ENCODE results near the gene RC3H2.

RC3H2 gene, protein sequence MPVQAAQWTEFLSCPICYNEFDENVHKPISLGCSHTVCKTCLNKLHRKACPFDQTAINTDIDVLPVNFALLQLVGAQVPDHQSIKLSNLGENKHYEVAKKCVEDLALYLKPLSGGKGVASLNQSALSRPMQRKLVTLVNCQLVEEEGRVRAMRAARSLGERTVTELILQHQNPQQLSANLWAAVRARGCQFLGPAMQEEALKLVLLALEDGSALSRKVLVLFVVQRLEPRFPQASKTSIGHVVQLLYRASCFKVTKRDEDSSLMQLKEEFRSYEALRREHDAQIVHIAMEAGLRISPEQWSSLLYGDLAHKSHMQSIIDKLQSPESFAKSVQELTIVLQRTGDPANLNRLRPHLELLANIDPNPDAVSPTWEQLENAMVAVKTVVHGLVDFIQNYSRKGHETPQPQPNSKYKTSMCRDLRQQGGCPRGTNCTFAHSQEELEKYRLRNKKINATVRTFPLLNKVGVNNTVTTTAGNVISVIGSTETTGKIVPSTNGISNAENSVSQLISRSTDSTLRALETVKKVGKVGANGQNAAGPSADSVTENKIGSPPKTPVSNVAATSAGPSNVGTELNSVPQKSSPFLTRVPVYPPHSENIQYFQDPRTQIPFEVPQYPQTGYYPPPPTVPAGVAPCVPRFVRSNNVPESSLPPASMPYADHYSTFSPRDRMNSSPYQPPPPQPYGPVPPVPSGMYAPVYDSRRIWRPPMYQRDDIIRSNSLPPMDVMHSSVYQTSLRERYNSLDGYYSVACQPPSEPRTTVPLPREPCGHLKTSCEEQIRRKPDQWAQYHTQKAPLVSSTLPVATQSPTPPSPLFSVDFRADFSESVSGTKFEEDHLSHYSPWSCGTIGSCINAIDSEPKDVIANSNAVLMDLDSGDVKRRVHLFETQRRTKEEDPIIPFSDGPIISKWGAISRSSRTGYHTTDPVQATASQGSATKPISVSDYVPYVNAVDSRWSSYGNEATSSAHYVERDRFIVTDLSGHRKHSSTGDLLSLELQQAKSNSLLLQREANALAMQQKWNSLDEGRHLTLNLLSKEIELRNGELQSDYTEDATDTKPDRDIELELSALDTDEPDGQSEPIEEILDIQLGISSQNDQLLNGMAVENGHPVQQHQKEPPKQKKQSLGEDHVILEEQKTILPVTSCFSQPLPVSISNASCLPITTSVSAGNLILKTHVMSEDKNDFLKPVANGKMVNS

DNA sequence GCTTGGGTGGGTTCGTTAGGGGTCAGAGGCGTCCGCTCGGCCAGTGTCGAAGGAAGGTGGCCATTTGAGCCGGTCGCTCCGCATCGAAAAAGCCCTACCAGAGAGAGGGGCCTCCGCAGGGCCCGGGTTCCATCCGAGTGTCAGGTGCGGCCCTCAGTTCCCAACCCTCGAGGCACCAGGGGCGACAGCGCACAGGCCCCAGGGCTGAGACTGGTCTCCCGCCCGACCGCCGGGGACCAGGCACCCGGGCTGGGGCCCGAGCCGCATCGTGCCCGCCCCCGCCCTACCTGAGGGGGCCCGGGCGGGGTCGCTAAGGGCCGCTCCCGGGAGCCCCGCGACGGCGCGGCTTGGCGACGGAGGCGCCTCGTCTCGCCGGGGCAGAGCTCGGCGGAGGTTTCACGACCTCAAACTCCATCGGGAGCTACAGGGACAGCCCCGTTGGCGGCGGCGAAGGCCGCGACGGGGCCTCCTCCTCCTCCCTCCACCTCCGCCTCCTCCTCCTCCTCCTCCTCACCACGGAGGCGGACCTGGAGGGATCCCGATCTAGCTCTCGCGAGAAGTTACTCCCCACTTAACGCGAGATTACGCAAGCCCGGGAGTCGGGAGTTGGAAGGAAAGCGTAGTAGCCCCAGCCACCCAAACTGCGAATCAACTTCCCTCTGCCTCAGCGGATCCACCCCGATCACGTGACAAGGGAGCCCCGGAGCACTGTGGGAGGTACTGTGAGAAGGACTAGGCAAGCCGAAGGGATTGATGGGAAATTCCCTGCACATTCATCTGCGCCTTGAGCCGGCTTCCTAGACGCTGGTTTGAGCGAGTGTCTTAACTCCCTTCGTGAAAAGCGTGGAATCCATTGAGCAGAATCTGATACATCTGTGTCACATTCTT is at the start of gene RC3H2:
Gene RC3H2, minus strand, starts transcription at position 537 of the 888 bp plus-strand sequence. CDS start 7,850 bp downstream, outside the sequence.
- peaks cover 9% of the 10 kb centered on the region; the same call in 1 of the 2 replicates for H3K4me1 ChIP-seq (ENCODE audit: insufficient read depth, low read length)
- H3K9ac ChIP-seq (ENCODE audit: low read depth, low read length): peak within 1 kb of the TSS; percentile 100
- H3K4me3 ChIP-seq (ENCODE audit: low read length): peak within 1 kb of the TSS; percentile 100
- H3K27me3 ChIP-seq (ENCODE audit: insufficient read depth, low read length): no peaks in the 10 kb centered on the region
- H3K27ac ChIP-seq (ENCODE audit: low read length): peak within 1 kb of the TSS; percentile 90
- H3K36me3 ChIP-seq (ENCODE audit: insufficient read depth, low read depth, low read length): peaks cover 8% of the 10 kb centered on the region; the same call in 1 of the 2 replicates
- no peaks in the 10 kb centered on the region for H3K9me3 ChIP-seq (ENCODE audit: insufficient read depth, low read depth, low read length)

DNA sequence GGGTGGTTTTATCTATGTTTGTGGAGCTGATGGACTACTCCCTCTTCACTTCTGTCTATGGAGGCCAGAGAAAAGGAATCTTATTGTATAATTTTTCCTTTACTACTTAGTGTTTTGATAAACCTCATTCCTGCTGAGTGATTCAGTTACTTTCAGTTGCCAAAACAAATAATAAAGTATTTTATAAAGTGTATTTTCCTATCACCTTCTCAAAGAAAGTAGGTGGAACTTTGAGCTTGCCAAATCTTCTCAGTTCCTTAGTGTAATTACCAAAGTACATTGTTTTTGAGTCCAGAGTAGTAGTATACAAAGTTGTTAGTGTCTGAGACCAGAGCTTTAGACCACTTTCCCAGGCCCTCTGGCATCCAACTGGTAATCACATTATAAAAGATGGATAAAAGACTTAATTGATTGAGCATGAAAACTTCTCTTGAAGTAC is 49.1 kb upstream of the RC3H2 start:
- Histone ChIP-seq H3K4me3 (ENCODE audit: low read length) (no peak overlapping the region), H3K27ac (ENCODE audit: low read length) (no peak overlapping the region), H3K9me3 (ENCODE audit: insufficient read depth, low read depth, low read length) (no peaks in the 10 kb centered on the region), H3K4me1 (ENCODE audit: insufficient read depth, low read length) (peaks cover 15% of the 10 kb centered on the region), H3K36me3 (ENCODE audit: insufficient read depth, low read depth, low read length) (peaks cover 10% of the 10 kb centered on the region), H3K9ac (ENCODE audit: low read depth, low read length) (no peak overlapping the region), H3K27me3 (ENCODE audit: insufficient read depth, low read length) (no peaks in the 10 kb centered on the region)

DNA sequence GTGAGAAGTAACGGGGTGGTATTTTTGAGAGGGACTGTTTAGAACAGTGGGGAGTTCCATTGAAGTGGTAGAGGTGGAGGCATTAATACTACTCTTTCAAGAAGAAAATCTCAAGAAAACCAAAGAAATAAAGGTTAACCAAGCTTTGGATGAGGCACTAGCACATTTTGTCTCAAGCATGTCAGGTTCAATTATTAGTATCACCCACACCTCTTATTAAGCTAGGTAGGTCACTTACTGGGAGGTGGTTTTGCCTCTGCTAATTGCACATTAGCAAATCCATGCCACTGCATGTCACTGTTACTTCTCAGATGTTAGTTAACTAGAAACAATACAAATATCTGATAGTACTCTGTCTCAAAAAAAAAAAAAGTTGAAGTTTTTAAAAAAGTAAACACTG is 45.9 kb upstream of the RC3H2 start:
- Histone ChIP-seq H3K4me1 (ENCODE audit: insufficient read depth, low read length) (peaks cover 36% of the 10 kb centered on the region), H3K9me3 (ENCODE audit: insufficient read depth, low read depth, low read length) (no peaks in the 10 kb centered on the region), H3K4me3 (ENCODE audit: low read length) (no peak overlapping the region)

DNA sequence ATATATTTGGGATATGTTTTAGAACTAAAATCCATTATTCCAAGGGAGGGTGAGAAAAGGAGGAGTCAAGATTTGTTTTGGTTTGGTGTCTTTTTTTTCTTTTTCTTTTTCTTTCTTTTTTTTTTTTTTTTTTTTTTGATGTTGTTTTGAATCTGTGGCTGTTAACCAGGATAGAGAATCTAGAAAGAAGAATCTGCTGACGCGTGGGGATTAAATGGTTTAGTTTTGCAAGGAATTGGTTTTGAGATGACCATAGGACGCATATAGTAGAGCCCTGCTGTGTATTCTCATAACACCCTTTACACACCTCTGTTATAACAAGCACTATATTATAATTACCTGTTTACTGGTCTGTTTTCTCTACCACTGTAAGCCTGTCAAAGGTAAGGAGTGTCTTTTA is 45.1 kb upstream of the RC3H2 start:
- Histone ChIP-seq H3K4me1 (ENCODE audit: insufficient read depth, low read length) (peaks cover 38% of the 10 kb centered on the region), H3K4me3 (ENCODE audit: low read length) (peak overlapping the region; percentile 47; the same call in 1 of the 2 replicates), H3K9ac (ENCODE audit: low read depth, low read length) (no peak overlapping the region), H3K27me3 (ENCODE audit: insufficient read depth, low read length) (no peaks in the 10 kb centered on the region), H3K27ac (ENCODE audit: low read length) (peak overlapping the region; percentile 55), H3K36me3 (ENCODE audit: insufficient read depth, low read depth, low read length) (peaks cover 8% of the 10 kb centered on the region; the same call in 1 of the 2 replicates), H3K9me3 (ENCODE audit: insufficient read depth, low read depth, low read length) (no peaks in the 10 kb centered on the region)

More for the DNA sequence above, 45.9 kb upstream of the RC3H2 start:
- Histone ChIP-seq H3K9ac (ENCODE audit: low read depth, low read length) (peak overlapping the region; percentile 24; the same call in 1 of the 2 replicates), H3K27ac (ENCODE audit: low read length) (no peak overlapping the region), H3K27me3 (ENCODE audit: insufficient read depth, low read length) (no peaks in the 10 kb centered on the region), H3K36me3 (ENCODE audit: insufficient read depth, low read depth, low read length) (peaks cover 8% of the 10 kb centered on the region; the same call in 1 of the 2 replicates)

DNA sequence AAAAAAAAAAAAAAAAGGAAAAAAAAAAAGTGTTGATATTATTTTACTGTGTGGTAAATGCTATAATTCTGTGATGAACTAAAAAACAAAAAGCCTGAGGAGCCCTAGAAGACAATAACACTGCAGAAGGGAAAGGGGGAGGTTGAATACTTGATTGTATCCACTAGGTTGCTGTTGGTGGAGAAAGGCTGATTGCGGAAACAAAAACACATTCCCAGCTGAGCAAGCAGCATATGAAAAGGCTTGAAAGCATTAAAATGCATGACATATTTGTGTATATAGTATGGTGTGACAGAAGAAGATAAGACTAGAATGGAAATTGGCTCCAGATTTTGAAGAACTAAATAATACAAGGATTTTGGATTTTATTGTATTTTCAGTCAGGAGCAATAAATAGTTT is 44.5 kb upstream of the RC3H2 start:
- Histone ChIP-seq H3K4me3 (ENCODE audit: low read length) (peak overlapping the region; percentile 47; the same call in 1 of the 2 replicates), H3K27ac (ENCODE audit: low read length) (peak overlapping the region; percentile 55), H3K9ac (ENCODE audit: low read depth, low read length) (no peak overlapping the region; the same call in 1 of the 2 replicates), H3K36me3 (ENCODE audit: insufficient read depth, low read depth, low read length) (peaks cover 8% of the 10 kb centered on the region; the same call in 1 of the 2 replicates), H3K9me3 (ENCODE audit: insufficient read depth, low read depth, low read length) (no peaks in the 10 kb centered on the region), H3K4me1 (ENCODE audit: insufficient read depth, low read length) (peaks cover 38% of the 10 kb centered on the region), H3K27me3 (ENCODE audit: insufficient read depth, low read length) (no peaks in the 10 kb centered on the region)

DNA sequence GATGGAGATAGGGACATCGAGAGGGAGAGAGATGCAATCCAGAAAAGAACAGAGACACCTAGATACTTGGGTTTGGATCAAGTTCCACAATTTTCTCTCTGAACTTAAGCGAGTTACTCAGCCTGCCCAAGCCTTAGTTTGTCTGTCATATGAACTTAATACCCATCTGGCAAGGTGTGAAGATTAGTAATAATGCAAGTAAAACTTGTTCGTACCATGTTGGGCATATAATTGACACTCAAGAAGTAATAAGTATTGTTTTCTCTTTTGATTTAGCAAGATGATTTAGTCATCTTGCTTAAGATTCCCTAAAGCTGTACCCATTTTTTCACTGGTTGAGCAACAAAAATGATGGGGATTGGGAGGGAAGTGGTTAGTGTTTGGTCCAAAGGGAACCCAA is 43.2 kb upstream of the RC3H2 start:
- Histone ChIP-seq H3K9ac (ENCODE audit: low read depth, low read length) (peak overlapping the region; percentile 25; the same call in 1 of the 2 replicates), H3K9me3 (ENCODE audit: insufficient read depth, low read depth, low read length) (no peaks in the 10 kb centered on the region), H3K27me3 (ENCODE audit: insufficient read depth, low read length) (no peaks in the 10 kb centered on the region), H3K4me1 (ENCODE audit: insufficient read depth, low read length) (peaks cover 38% of the 10 kb centered on the region), H3K27ac (ENCODE audit: low read length) (no peak overlapping the region), H3K36me3 (ENCODE audit: insufficient read depth, low read depth, low read length) (peaks cover 13% of the 10 kb centered on the region; the same call in 1 of the 2 replicates), H3K4me3 (ENCODE audit: low read length) (no peak overlapping the region)

DNA sequence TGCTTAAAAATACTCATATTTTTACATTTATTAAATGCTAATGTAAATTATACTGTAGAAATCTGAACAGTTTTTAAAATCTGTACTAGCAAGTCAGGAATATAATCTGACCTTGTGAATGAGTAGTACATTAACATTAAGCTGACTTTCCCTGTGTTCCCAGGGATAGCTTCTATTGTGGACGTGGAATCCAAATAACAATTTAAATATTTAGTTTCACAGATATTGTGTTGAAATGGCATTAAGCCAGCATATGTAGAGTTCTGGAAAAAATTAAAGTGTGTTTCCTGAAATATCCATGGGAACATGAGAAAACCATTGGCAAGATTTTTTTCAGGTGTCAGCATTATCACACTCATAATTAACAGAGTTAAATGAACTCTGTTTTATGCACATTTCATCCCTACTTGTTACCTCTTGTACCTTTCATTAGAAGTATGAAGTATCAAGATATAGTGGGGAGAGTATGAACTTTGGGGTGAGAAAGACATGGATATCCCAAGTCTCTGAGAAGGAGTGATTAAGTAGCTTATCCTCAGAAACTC is 41.4 kb upstream of the RC3H2 start:
- Histone ChIP-seq H3K36me3 (ENCODE audit: insufficient read depth, low read depth, low read length) (peaks cover 13% of the 10 kb centered on the region; the same call in 1 of the 2 replicates), H3K27me3 (ENCODE audit: insufficient read depth, low read length) (no peaks in the 10 kb centered on the region), H3K9me3 (ENCODE audit: insufficient read depth, low read depth, low read length) (no peaks in the 10 kb centered on the region), H3K4me3 (ENCODE audit: low read length) (no peak overlapping the region), H3K4me1 (ENCODE audit: insufficient read depth, low read length) (peaks cover 41% of the 10 kb centered on the region), H3K9ac (ENCODE audit: low read depth, low read length) (no peak overlapping the region), H3K27ac (ENCODE audit: low read length) (no peak overlapping the region)

DNA sequence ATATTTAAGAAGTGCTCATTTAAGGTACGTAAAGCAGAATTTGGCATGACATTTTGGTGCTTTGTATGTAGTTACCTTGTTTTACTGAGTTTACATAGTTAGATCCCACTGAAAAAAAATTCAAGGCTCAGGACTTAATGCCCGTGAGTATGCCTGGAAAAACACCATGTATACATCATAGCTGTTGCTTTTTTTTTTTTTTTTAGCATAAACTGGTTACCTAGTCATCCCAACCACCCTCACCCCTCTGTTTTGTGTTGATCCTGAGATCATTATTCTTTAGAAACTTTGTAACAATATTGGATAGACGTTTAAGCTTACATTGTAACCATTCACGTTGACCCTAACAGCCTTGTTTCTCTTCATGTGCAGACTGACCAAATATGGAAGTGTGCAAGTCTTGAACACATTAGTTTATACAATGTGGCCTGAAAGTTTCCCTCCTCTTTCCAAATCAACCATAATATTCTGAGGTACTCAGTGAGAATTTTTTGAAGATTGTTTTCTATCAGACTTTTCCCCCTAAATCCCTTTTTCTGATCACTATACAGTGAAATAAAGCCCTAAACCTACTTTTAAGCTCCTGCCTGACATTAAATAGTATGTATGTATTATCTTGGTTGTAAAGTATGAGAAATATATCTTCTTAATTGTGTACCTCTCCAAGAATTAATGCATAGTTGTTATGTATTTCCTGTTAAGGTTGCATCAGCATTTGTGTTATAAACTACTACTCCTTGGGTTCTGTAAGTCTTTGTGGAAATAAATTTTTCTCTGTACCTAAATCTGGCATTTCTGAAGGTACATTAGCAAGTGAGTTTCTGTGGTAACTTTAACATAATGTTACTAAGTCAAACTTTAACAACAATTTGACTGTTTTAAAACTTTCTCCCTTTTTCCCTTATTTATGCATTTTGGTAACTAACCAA is 40.1 kb upstream of the RC3H2 start:
- Histone ChIP-seq H3K36me3 (ENCODE audit: insufficient read depth, low read depth, low read length) (peaks cover 13% of the 10 kb centered on the region; the same call in 1 of the 2 replicates), H3K9me3 (ENCODE audit: insufficient read depth, low read depth, low read length) (no peaks in the 10 kb centered on the region), H3K27me3 (ENCODE audit: insufficient read depth, low read length) (no peaks in the 10 kb centered on the region), H3K4me3 (ENCODE audit: low read length) (no peak overlapping the region), H3K4me1 (ENCODE audit: insufficient read depth, low read length) (peaks cover 34% of the 10 kb centered on the region), H3K27ac (ENCODE audit: low read length) (no peak overlapping the region), H3K9ac (ENCODE audit: low read depth, low read length) (no peak overlapping the region)

DNA sequence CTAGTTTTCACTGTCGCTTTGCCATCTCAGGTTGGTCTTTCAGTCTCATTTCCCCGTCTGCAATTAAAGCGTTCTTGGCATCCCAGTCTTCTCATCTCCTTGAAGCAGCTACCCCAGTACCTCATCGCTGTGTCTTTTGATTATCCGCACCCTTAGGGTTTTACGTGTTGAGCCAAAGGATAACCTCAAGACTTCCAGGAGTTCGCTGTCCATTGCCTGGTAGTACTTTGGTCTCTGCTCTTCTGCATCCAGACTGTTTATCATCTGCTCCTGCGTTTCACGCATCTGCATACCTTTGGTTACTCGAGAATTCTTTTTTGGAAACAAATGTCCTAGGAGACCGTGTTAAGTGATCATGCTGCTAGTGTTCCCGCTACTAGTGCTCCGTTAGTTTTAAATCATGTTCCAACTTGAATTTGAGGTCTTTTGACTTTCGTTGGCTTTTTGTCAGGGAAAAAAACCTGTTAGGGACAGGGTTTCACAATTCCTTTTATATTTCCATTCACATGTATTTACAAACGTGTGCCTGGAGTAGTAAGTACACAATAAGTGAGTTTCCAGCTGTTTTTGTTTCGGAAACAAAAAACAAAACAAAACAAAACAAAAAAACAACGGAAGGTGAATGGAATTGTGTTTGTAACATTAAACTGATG is 36.5 kb upstream of the RC3H2 start:
- Histone ChIP-seq H3K36me3 (ENCODE audit: insufficient read depth, low read depth, low read length) (peaks cover 28% of the 10 kb centered on the region), H3K4me3 (ENCODE audit: low read length) (peak overlapping the region; percentile 91), H3K27me3 (ENCODE audit: insufficient read depth, low read length) (no peaks in the 10 kb centered on the region), H3K27ac (ENCODE audit: low read length) (peak overlapping the region; percentile 88), H3K9me3 (ENCODE audit: insufficient read depth, low read depth, low read length) (no peaks in the 10 kb centered on the region), H3K4me1 (ENCODE audit: insufficient read depth, low read length) (peaks cover 12% of the 10 kb centered on the region; the same call in 1 of the 2 replicates), H3K9ac (ENCODE audit: low read depth, low read length) (peak overlapping the region; percentile 91)
